ENCODE data around the gene RALGAPA2.

The RALGAPA2 gene

GRCh38 chr20:20393207-20394120 is 319.0 kb downstream of the RALGAPA2 start:
- DNase-seq, result no peak

- DNase-seq, result no peak
Observed at GRCh38 chr20:20391766-20392165, 320.7 kb downstream of the RALGAPA2 start.

GRCh38 chr20:20391115-20391514 is 321.3 kb downstream of the RALGAPA2 start:
- DNase-seq, result no peak

GRCh38 chr20:20390393-20390792 is 322.1 kb downstream of the RALGAPA2 start:
- DNase-seq, result no peak

- peak; percentile 46 for DNase-seq
Observed at GRCh38 chr20:20386192-20386591, 326.3 kb downstream of the RALGAPA2 start.

- peak; percentile 82 for DNase-seq
Observed at GRCh38 chr20:20375862-20376261, 336.6 kb downstream of the RALGAPA2 start.

- DNase-seq, result peak; percentile 86
Observed at GRCh38 chr20:20373091-20373571, 339.3 kb downstream of the RALGAPA2 start.

GRCh38 chr20:20371681-20372080 is 340.8 kb downstream of the RALGAPA2 start:
- no peak for DNase-seq

GRCh38 chr20:20371083-20371482 is 341.4 kb downstream of the RALGAPA2 start:
- DNase-seq, result no peak

GRCh38 chr20:20370094-20370575 is 342.3 kb downstream of the RALGAPA2 start:
- DNase-seq, result no peak

GRCh38 chr20:20369250-20370093 is 343.0 kb downstream of the RALGAPA2 start:
- DNase-seq, result peak; percentile 89

GRCh38 chr20:20368418-20369249 is 343.8 kb downstream of the RALGAPA2 start:
- peak; percentile 82 for DNase-seq

- DNase-seq, result peak; percentile 95
Observed at GRCh38 chr20:20367575-20368417, 344.6 kb downstream of the RALGAPA2 start, which contains the start of gene INSM1. TSS of gene INSM1 (plus strand) at chr20:20368104. CDS start at chr20:20368268, 164 bp downstream.

- DNase-seq, result peak; percentile 92
Observed at GRCh38 chr20:20366876-20367574, 345.4 kb downstream of the RALGAPA2 start.

GRCh38 chr20:20366551-20366875 is 345.9 kb downstream of the RALGAPA2 start:
- DNase-seq, result peak; percentile 92

- DNase-seq, result peak; percentile 70
Observed at GRCh38 chr20:20365480-20366161, 346.8 kb downstream of the RALGAPA2 start.

GRCh38 chr20:20364593-20365479 is 347.6 kb downstream of the RALGAPA2 start:
- peak; percentile 80 for DNase-seq

- peak; percentile 98 for DNase-seq
Observed at GRCh38 chr20:20363799-20364592, 348.4 kb downstream of the RALGAPA2 start.
